ENCODE data around the gene SSR1.
A peak's percentile ranks its signal among the peaks of the same experiment; 100 is the strongest.
"Not testable (repeated sequence)": the region's sequence is repeated elsewhere in the genome, so short reads cannot be mapped to it uniquely, and the experiment has no call there.

Gene SSR1

GRCh38 chr6:7312616-7313504 is at the start of gene SSR1:
SSR1 (minus strand) TSS chr6:7313199; CDS start chr6:7313120, 79 bp downstream.
- peak; percentile 99 for DNase-seq

GRCh38 chr6:7351916-7352315 is 38.9 kb upstream of the SSR1 start:
- DNase-seq: peak; percentile 50

GRCh38 chr6:7350591-7350990 is 37.6 kb upstream of the SSR1 start:
- DNase-seq: not testable (repeated sequence)

DNA sequence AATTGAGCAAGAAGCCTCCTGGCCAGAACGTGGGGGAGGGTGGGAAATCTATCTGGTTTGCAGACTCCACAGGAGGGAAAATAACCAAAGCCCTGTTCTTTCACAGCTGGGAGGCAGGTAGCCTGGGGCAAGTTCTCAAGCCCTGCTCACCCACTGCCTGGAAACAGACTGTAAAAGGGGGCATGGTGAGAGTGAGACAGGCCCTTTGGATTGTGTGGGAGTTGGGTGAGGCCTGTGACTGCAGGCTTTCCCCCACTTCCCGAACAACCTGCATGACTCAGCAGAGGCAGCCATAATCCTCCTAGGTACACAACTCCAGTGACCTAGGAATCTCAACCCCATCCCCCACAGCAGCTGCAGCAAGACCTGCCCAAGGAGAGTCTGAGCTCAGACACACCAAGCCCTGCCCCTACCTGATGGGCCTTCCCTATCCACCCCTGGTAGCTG is 34.6 kb upstream of the SSR1 start:
- not testable (repeated sequence) for DNase-seq

DNA sequence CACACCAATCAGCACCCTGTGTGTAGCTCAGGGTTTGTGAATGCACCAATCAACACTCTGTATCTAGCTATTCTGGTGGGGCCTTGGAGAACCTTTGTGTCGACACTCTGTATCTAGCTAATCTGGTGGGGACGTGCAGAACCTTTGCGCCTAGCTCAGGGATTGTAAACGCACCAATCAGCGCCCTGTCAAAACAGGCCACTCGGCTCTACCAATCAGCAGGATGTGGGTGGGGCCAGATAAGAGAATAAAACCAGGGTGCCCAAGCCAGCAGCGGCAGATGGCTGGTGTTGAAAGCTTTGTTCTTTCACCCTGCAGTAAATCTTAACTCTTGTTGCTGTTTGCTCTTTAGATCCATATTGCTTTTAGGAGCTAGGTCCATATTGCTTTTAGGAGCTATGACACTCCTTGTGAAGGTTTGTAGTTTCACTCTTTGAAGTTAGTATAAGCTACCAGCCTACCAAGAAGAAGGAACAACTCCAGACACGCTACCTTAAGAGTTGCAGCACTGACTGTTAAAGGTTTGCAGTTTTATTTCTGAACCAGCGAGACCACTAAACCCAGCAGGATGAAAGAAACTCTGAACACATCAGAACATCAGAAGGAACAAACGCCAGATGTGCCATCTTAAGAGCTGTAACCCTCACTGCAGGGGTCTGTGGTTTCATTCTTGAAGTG is 31.9 kb upstream of the SSR1 start:
- not testable (repeated sequence) for DNase-seq

DNA sequence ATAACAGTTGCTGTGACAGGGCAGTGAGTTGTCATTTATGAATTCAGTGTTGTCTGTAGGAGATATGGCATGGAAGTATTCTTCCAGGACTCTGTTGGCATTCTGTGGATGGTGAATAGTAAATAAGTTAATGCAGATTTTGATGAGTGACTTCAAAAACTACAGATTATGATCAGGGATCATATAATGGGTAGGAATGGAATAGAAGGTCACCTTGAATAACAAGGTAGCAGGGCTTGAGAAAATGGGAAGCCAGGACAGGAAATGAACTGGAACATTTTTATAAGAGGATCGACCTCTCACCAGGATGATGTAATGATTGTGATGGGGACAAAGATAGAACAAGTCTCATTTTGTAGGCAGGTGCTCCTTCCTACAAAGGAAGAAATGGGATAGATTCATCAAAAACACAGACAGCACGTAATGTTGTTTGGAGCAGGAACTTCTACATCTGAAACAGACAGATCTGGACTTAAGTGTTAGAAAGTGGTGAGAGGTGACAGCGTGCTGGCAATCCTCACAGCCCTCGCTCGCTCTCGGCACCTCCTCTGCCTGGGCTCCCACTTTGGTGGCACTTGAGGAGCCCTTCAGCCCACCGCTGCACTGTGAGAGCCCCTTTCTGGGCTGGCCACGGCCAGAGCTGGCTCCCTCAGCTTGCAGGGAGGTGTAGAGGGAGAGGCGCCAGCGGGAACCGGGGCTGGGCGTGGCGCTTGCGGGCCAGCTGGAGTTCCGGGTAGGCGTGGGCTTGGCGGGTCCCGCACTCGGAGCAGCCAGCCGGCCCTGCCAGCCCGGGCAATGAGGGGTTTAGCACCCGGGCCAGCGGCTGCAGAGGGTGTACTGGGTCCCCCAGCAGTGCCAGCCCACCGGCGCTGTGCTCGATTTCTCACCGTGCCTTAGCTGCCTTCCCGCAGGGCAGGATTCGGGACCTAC is 30.8 kb upstream of the SSR1 start:
- DNase-seq: no peak

GRCh38 chr6:7341989-7342742 is 29.2 kb upstream of the SSR1 start:
- no peak for DNase-seq

DNA sequence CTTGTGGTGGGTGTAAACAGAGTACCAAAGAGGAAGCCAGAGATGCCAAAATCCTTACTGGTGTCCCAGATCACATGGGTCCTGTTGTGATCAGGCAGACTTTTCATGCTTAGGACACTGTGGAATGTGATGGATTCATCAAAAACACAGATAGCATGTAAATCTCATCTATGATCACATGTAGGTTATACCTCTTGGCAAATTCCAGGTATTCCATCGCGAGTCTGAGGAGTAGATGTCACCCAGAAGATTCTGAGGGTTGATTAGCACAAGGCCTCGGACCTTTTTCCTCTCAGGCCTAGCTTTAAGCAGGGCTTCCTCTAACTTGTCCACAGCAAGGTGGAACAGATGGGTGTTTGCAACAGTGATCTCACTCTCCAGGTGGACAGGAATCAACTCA is 28.3 kb upstream of the SSR1 start:
- DNase-seq: no peak

GRCh38 chr6:7339007-7339732 is 26.2 kb upstream of the SSR1 start:
- DNase-seq: peak; percentile 82

GRCh38 chr6:7338031-7338430 is 25.0 kb upstream of the SSR1 start:
- DNase-seq: no peak

DNA sequence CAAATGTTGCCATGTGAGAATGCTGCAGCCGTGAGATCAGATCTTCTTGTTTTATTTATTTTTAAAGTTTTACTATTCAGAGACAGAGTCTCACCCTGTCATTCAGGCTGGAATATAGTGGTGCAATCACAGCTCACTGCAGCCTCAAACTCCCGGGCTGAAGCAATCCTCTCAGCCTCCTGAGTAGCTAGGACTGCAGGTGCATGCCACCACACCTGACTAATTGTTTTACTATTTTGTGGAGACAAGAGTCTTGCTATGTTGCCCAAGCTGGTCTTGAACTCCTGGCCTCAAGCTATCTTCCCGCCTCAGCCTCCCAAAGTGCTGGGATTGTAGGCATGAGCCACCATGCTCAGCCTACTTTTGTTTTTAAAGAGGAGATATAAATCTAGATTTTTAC is 22.5 kb upstream of the SSR1 start:
- no peak for DNase-seq

DNA sequence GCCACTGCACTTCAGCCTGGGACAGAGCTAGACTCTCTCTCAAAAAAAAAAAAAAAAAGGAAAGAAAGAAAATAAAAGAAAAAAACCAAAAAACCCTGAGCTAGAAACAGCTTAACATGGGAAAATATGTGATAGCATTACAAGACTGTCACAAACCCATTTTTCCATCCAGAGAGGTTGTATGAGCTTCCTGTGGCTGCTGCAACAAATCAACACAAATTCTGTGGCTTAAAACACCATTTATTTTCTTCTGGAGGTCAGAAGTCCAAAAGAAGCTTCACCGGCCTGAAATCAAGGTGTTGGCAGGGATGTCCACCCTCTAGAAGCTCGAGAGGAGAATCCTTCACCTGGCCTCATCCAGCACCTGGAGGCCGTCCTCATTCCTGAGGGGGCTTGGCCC is 21.7 kb upstream of the SSR1 start:
- no peak for DNase-seq

GRCh38 chr6:7332090-7332745 is 19.2 kb upstream of the SSR1 start:
- no peak for DNase-seq

DNA sequence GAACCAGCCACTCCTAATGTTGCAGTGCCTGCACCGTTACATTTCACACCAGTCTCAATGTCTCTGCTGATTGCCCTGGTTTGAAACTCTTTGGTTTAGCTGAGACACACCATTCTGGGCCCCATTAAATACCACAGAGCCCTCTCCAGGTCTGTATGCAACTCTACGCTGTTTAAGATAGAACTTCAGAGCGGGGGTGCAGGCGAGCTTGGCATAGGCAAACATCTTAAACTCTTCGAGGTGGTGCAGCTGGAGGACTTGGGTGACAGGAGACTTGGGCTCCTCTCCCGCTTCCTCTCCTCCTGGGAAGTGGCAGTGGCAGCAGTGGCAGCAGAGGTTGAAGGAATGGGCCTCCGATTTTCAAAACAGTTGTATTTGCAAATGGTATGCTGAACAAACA is 18.5 kb upstream of the SSR1 start:
- DNase-seq: no peak

- DNase-seq: peak; percentile 34
Measured at GRCh38 chr6:7328243-7328642, 15.2 kb upstream of the SSR1 start.

- no peak for DNase-seq
Measured at GRCh38 chr6:7325750-7326149, 12.8 kb upstream of the SSR1 start.

DNA sequence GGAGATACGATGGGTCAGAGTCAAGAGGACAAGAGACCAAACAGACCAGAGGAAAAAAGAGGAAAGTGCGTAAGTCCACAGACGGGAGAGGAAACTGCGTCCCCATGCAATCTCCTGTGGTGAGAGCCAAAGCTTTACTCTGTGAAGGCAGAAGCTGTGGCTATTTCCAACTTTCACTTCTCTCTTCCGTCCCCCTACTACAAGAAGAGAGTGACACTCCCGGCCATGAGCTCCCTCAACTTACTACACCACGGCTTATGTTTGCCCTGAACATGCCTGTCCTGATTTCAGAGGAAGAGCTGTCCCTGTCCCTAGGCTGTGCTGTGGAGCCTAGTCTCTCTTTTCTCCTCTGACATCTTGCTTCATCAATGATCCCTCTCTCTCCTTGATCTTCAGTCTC is 11.5 kb upstream of the SSR1 start:
- no peak for DNase-seq

DNA sequence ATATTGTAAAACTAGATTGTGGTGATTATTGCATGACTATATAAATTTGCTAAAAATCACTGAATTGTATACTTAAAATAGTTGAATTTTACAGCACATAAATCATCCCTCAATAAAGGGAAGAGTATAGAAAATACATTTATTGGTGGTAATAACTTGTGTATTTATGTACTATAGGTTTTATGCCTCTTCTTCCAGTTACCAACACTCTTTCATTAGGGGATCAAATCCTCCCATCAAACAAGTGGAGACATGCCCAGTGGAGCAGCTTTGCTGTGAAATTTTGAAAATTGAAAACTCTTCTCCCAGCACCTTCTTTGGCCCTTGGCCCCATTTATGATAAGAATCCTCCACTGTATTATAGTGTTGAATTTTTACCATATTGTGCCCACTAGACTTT is 10.1 kb upstream of the SSR1 start:
- no peak for DNase-seq

GRCh38 chr6:7321866-7322265 is 8.9 kb upstream of the SSR1 start:
- DNase-seq: not testable (repeated sequence)

DNA sequence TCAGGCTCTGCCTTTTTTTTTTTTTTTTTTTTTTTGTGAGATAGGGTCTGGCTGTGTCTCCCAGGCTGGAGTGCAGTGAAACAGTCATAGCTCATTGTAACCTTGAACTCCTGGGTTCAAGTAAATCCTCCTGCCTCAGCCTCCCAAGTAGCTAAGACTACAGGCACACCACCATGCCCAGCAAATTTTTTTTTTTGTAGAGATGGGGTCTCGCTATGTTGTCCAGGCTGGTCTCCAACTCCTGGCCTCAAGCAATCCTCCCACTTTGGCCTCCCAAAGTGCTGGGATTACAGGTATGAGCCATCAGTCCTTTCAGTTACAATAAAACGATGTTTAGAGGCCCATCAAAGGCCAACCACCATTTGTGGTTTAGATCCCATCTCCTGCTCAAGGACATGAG is 6.4 kb upstream of the SSR1 start:
- DNase-seq: not testable (repeated sequence)

DNA sequence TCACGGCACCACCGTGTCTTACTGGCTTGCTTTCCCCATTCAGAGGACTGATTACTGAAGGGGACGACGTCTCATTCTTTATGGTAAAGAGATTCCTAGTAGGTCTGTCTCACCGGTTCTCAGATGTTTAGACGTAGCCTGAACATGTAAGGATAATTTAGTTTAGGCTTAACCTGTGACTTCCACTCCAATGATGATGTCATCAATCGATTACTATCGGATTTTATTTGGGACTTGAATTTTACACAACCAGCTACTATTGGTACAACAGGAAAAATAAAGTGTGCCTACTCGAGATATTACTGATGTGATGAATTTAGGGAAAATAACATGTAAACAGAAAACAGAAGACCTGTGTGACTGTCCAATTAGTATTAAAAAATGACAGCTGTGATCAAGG is 4.5 kb upstream of the SSR1 start:
- DNase-seq: no peak

Measured in OCI-M1 (cell line).